ENCODE measurements around the gene KLHL29. TPM values are rescaled to one million over a fixed set of nuclear protein-coding genes. Genes with fewer than 3 reads are reported as not detected.

The KLHL29 gene
- polyA plus RNA-seq, 3 donors = 0.03 TPM; not detected in 2

DNA sequence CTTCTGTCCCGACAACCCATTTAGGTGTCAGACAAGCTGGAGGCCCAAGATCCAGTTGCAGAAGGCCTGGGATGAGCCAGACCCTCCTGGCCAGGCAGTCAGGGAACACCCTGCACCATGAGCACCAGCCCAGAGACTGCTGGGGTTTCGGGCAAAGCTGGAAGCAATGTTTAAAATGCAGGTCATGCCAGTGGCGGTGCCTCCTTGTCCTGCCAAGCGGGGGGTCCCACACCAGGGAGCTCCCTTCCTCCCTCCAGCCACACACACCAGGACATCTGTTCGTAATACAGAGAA, 311.7 kb downstream of the KLHL29 start:
- Mint-ChIP-seq H3K36me3 (peaks cover 13 to 18% of the 10 kb centered on the region in 2 donors), H3K9me3 (peaks cover 3 to 9% (median 5%) of the 10 kb centered on the region in 7 donors), H3K27me3 (ENCODE audit: low read depth in 3 of 3) (peaks cover 0 to 7% (median 0%) of the 10 kb centered on the region in 3 donors), H3K4me3 (no peak overlapping the region), H3K4me1 (peaks cover 8% of the 10 kb centered on the region), H3K27ac (no peak overlapping the region)
- Histone ChIP-seq H3K36me3 (replicated peaks in 1 of 2; ENCODE audit: control insufficient read depth in 1 of 2, insufficient read depth in 2 of 2, low read length in 2 of 2) (no peaks in the 10 kb centered on the region), H3K4me3 (replicated peaks in 1 of 3; ENCODE audit: low read depth in 2 of 3, low read length in 3 of 3) (no peak overlapping the region), H3K27ac (ENCODE audit: low read depth in 1 of 2, low read length in 2 of 2) (no peak overlapping the region), H3K9me3 (replicated peaks in 1 of 2; ENCODE audit: control insufficient read depth in 1 of 2, insufficient read depth in 1 of 2, low read length in 2 of 2) (no peaks in the 10 kb centered on the region), H3K27me3 (ENCODE audit: control insufficient read depth in 2 of 2, insufficient read depth in 2 of 2, low read length in 2 of 2) (no peaks in the 10 kb centered on the region), H2AFZ (ENCODE audit: insufficient read depth, low read depth, low read length, poor library complexity, severe bottlenecking) (no peak overlapping the region), H3K4me1 (ENCODE audit: control insufficient read depth in 1 of 2, insufficient read depth in 2 of 2, low read length in 2 of 2) (no peaks in the 10 kb centered on the region), H4K20me1 (ENCODE audit: insufficient read depth, low read length) (no peaks in the 10 kb centered on the region), H3K79me2 (ENCODE audit: insufficient read depth, low read length) (no peaks in the 10 kb centered on the region), H3K4me2 (replicated peaks; ENCODE audit: extremely low read depth, low read length, poor library complexity, severe bottlenecking) (no peak overlapping the region), H3K9ac (ENCODE audit: insufficient read depth, low read length, poor library complexity, severe bottlenecking) (no peak overlapping the region)
- 95% methylated on average over 4 of the region's 5 CpGs for WGBS (ENCODE audit: insufficient coverage)
- no peak for DNase-seq
- TF ChIP-seq, protein P1, sequence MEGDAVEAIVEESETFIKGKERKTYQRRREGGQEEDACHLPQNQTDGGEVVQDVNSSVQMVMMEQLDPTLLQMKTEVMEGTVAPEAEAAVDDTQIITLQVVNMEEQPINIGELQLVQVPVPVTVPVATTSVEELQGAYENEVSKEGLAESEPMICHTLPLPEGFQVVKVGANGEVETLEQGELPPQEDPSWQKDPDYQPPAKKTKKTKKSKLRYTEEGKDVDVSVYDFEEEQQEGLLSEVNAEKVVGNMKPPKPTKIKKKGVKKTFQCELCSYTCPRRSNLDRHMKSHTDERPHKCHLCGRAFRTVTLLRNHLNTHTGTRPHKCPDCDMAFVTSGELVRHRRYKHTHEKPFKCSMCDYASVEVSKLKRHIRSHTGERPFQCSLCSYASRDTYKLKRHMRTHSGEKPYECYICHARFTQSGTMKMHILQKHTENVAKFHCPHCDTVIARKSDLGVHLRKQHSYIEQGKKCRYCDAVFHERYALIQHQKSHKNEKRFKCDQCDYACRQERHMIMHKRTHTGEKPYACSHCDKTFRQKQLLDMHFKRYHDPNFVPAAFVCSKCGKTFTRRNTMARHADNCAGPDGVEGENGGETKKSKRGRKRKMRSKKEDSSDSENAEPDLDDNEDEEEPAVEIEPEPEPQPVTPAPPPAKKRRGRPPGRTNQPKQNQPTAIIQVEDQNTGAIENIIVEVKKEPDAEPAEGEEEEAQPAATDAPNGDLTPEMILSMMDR (IDR thresholded peaks at IDR 0.05) = no peak
- intact Hi-C loops (cut with micrococcal nuclease) = no loop called here

DNA sequence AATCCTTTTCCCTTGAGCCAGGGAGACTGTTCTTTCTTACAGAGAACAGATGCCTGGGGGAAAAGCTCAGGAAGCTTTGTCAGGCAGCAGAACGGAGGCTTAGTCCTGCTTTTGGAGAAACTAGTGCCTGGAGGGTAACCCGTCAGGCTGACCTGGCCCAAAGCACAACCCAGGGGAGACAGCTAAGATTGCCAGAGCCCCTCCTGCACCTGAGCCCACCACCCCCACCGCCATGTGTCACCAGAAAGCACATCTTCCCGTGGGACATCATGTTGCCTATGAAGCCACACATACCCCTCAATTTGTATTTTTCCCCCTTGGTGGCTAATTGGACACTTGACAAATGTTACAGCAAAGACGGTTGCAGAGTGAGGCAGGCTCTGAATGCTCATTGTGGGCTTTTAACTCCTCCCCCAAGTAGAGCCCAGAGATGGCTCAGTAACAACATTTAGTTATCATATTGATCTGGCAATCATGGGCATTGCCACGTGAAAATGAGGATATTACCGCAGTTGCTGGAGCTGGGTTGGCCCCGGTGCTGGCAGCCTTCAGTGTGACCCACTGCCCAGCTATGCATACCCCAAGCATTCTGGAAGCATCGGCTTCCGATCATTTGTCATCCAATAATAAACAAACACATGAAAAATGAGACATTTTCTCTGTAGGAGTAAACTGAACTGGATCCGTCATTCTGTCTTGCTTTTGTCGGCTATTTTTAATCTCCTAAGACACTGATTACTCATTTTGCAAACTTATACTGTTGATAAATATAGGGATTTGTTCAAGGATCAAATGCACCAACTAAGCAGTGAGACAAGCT, 312.5 kb downstream of the KLHL29 start:
- no peak overlapping the region for H3K9ac ChIP-seq (ENCODE audit: insufficient read depth, low read length, poor library complexity, severe bottlenecking)
- 97% methylated on average over 9 of the region's 12 CpGs for WGBS (ENCODE audit: insufficient coverage)
- no peak overlapping the region for H3K4me3 ChIP-seq (replicated peaks in 1 of 3; ENCODE audit: low read depth in 2 of 3, low read length in 3 of 3)
- Mint-ChIP-seq H3K4me1 (peaks cover 8% of the 10 kb centered on the region), H3K4me3 (no peak overlapping the region), H3K36me3 (peaks cover 13 to 17% of the 10 kb centered on the region in 2 donors), H3K27ac (no peak overlapping the region), H3K27me3 (ENCODE audit: low read depth in 3 of 3) (peaks cover 0 to 7% (median 0%) of the 10 kb centered on the region in 3 donors), H3K9me3 (peaks cover 3 to 9% (median 5%) of the 10 kb centered on the region in 7 donors)
- no peak overlapping the region for H3K4me2 ChIP-seq (replicated peaks; ENCODE audit: extremely low read depth, low read length, poor library complexity, severe bottlenecking)
- TF ChIP-seq, protein P1 (IDR thresholded peaks at IDR 0.05) = no peak
- intact Hi-C loops (cut with micrococcal nuclease) = no loop called here
- H4K20me1 ChIP-seq (ENCODE audit: insufficient read depth, low read length) = no peaks in the 10 kb centered on the region
- DNase-seq = no peak
- no peaks in the 10 kb centered on the region for H3K27me3 ChIP-seq (ENCODE audit: control insufficient read depth in 2 of 2, insufficient read depth in 2 of 2, low read length in 2 of 2)
- no peaks in the 10 kb centered on the region for H3K9me3 ChIP-seq (replicated peaks in 1 of 2; ENCODE audit: control insufficient read depth in 1 of 2, insufficient read depth in 1 of 2, low read length in 2 of 2)
- no peak overlapping the region for H2AFZ ChIP-seq (ENCODE audit: insufficient read depth, low read depth, low read length, poor library complexity, severe bottlenecking)
- no peaks in the 10 kb centered on the region for H3K4me1 ChIP-seq (ENCODE audit: control insufficient read depth in 1 of 2, insufficient read depth in 2 of 2, low read length in 2 of 2)
- no peaks in the 10 kb centered on the region for H3K79me2 ChIP-seq (ENCODE audit: insufficient read depth, low read length)
- H3K36me3 ChIP-seq (replicated peaks in 1 of 2; ENCODE audit: control insufficient read depth in 1 of 2, insufficient read depth in 2 of 2, low read length in 2 of 2) = no peaks in the 10 kb centered on the region
- H3K27ac ChIP-seq (ENCODE audit: low read depth in 1 of 2, low read length in 2 of 2) = no peak overlapping the region
